HCT116 (cell line): ENCODE results near the gene CDC42EP5. TPM values are rescaled to one million over a fixed set of nuclear protein-coding genes. Genes with fewer than 3 reads are reported as not detected.

ENCODE experiments used
- ATAC-seq: fragments of 200-7000 bp; cut with Tn5 transposase; 2 replicates; pipeline ENCODE4 v1.9.1; 2020; ENCODE audit warnings: mild to moderate bottlenecking, moderate library complexity
- BruUV-seq: library from RNA; stranded (reverse); fragments of 400-500 nt; replicated peaks from 2 replicates; lab custom pipeline; 2021; lab: Mats Ljungman, UMichigan
- CTCF ChIA-PET: fragments of 300-600 bp; sonication (Branson Sonifier 250); formaldehyde crosslinking; loops from one replicate; lab custom pipeline; 2021; ENCODE audit warnings: antibody characterized with exemption; lab: Charles Lee
- POLR2A ChIA-PET: fragments of 300-600, 350-600 bp; sonication (Branson Sonifier 250); formaldehyde crosslinking; loops from one replicate; lab custom pipeline; 2021; ENCODE audit warnings: antibody characterized with exemption; lab: Charles Lee
- RAD21 ChIA-PET, 2 experiments: fragments of 300-600 bp; sonication (Branson Sonifier 250); formaldehyde crosslinking; loops; one replicate each; lab custom pipeline; 2023; ENCODE audit warnings: low total read pairs in 2 of 2; ENCODE audit not compliant: uncharacterized antibody in 2 of 2, unreplicated experiment in 2 of 2, low non-redundant PET in 1 of 2; lab: Charles Lee
- DNase-seq: peaks from one replicate; pipeline ENCODE4 v3.0.0-alpha.2; 2010; ENCODE audit warnings: low read depth, low spot score
- H2AFZ ChIP-seq: fragments of 200-600 bp; shearing (Covaris generic), sonication (generic); 2 replicates; pipeline ENCODE4 v1.6.1; 2017; ENCODE audit warnings: low read depth, mixed run types, mixed read lengths, antibody characterized with exemption, low read length; ENCODE audit not compliant: poor library complexity, severe bottlenecking
- H3K27ac ChIP-seq: 2 replicates; pipeline ENCODE4 v1.5.1; 2012; ENCODE audit warnings: low read depth, low read length
- H3K27me3 ChIP-seq: fragments of 200-600 bp; sonication (generic); 2 replicates; pipeline ENCODE4 v1.6.1; 2016; ENCODE audit warnings: mixed run types, low read length, mixed read lengths; ENCODE audit not compliant: insufficient read depth
- H3K36me3 ChIP-seq, 2 experiments: fragments of 200-500 bp in 1 of 2; fragments of 200-600 bp in 1 of 2; sonication (Bioruptor generic) in 1 of 2; sonication (generic) in 1 of 2; 2 replicates each; pipeline versions ENCODE4 v1.5.1 to v1.6.1; 2014 to 2016; ENCODE audit warnings: low read length in 2 of 2, inconsistent platforms in 1 of 2, mixed read lengths in 1 of 2, mixed run types in 1 of 2; ENCODE audit not compliant: insufficient read depth in 2 of 2, control insufficient read depth in 1 of 2
- H3K4me1 ChIP-seq, 2 experiments: fragments of 200-600 bp in 1 of 2; sonication (generic) in 1 of 2; 2 replicates each; pipeline versions ENCODE4 v1.5.1 to v1.6.1; 2012 to 2017; ENCODE audit warnings: low read length in 2 of 2, inconsistent platforms in 1 of 2, mild to moderate bottlenecking in 1 of 2, mixed read lengths in 1 of 2, mixed run types in 1 of 2, moderate library complexity in 1 of 2; ENCODE audit not compliant: insufficient read depth in 2 of 2, control insufficient read depth in 1 of 2
- H3K4me2 ChIP-seq: fragments of 200-600 bp; sonication (generic); 2 replicates; pipeline ENCODE4 v1.6.1; 2017; ENCODE audit warnings: mixed run types, low read length, mixed read lengths
- H3K4me3 ChIP-seq, 2 experiments: fragments of 200-600 bp in 1 of 2; sonication (generic) in 1 of 2; replicated peaks in 1 of 2; 2 replicates each; pipeline ENCODE4 v1.5.1; 2011 to 2016; ENCODE audit warnings: low read length in 2 of 2, control low read depth in 1 of 2, low read depth in 1 of 2, mild to moderate bottlenecking in 1 of 2, mixed read lengths in 1 of 2, mixed run types in 1 of 2
- H3K79me2 ChIP-seq: fragments of 200-600 bp; sonication (generic); 2 replicates; pipeline ENCODE4 v1.6.1; 2017; ENCODE audit warnings: mild to moderate bottlenecking, mixed run types, low read length, moderate library complexity, mixed read lengths; ENCODE audit not compliant: insufficient read depth
- H3K9ac ChIP-seq: fragments of 200-600 bp; sonication (generic); 2 replicates; pipeline ENCODE4 v1.6.1; 2016; ENCODE audit warnings: low read length, mixed read lengths
- H3K9me2 ChIP-seq: fragments of 200-600 bp; sonication (generic), shearing (Covaris generic); 2 replicates; pipeline ENCODE4 v1.6.1; 2017; ENCODE audit warnings: mixed run types, mild to moderate bottlenecking, moderate library complexity; ENCODE audit not compliant: insufficient read depth
- H3K9me3 ChIP-seq, 2 experiments: fragments of 200-500 bp in 1 of 2; fragments of 200-600 bp in 1 of 2; sonication (Bioruptor generic) in 1 of 2; sonication (generic) in 1 of 2; 2 replicates each; pipeline ENCODE4 v1.6.1; 2014 to 2017; ENCODE audit warnings: low read length in 2 of 2, mixed read lengths in 2 of 2, inconsistent platforms in 1 of 2, low read depth in 1 of 2, mild to moderate bottlenecking in 1 of 2, mixed run types in 1 of 2, moderate library complexity in 1 of 2; ENCODE audit not compliant: control insufficient read depth in 1 of 2, insufficient read depth in 1 of 2
- H4K20me1 ChIP-seq: fragments of 200-600 bp; sonication (generic), shearing (Covaris generic); 2 replicates; pipeline ENCODE4 v1.6.1; 2017; ENCODE audit warnings: mixed run types, mild to moderate bottlenecking, moderate library complexity; ENCODE audit not compliant: insufficient read depth
- CBX3 ChIP-seq: IDR thresholded peaks from 2 replicates; pipeline ENCODE4 v1.6.1; 2012; ENCODE audit warnings: low read depth
- FOSL1 ChIP-seq: IDR thresholded peaks from 2 replicates; pipeline ENCODE4 v1.6.1; 2012; ENCODE audit warnings: low read depth
- JUND ChIP-seq: IDR thresholded peaks from 2 replicates; pipeline ENCODE4 v1.6.1; 2012
- MAX ChIP-seq: IDR thresholded peaks from 2 replicates; pipeline ENCODE4 v1.6.1; 2012
- POLR2A ChIP-seq: IDR thresholded peaks from 2 replicates; pipeline ENCODE4 v1.7.0; 2011; ENCODE audit warnings: borderline replicate concordance; ENCODE audit not compliant: insufficient read depth, insufficient read length; ENCODE audit errors: extremely low read depth
- RAD21 ChIP-seq: IDR thresholded peaks from 2 replicates; pipeline ENCODE4 v1.6.1; 2012; ENCODE audit warnings: low read depth, mild to moderate bottlenecking
- REST ChIP-seq: IDR thresholded peaks from 2 replicates; pipeline ENCODE4 v1.6.1; 2012; ENCODE audit warnings: low read depth
- SIN3A ChIP-seq: IDR thresholded peaks from 2 replicates; pipeline ENCODE4 v1.6.1; 2012; ENCODE audit warnings: low read depth
- TCF7L2 ChIP-seq: IDR thresholded peaks from 2 replicates; pipeline ENCODE4 v1.7.0; 2011; ENCODE audit warnings: borderline replicate concordance, inconsistent platforms; ENCODE audit not compliant: insufficient read depth, insufficient read length; ENCODE audit errors: extremely low read depth
- YY1 ChIP-seq: IDR thresholded peaks from 2 replicates; pipeline ENCODE4 v1.6.1; 2011; ENCODE audit warnings: low read length, low read depth, moderate library complexity, mild to moderate bottlenecking; ENCODE audit not compliant: insufficient replicate concordance; ENCODE audit errors: extremely low read depth
- intact Hi-C: fragments of 100-400 bp; cut with micrococcal nuclease; formaldehyde crosslinking; loops from 2 replicates; pipeline ENCODE4 v1.10.0; 2022
- total RNA-seq: library from RNA; stranded (reverse); gene quantifications from one replicate; pipeline ENCODE4 v1.2.1, GENCODE V29; 2021; ENCODE audit not compliant: unreplicated experiment
- TF ChIP-seq, protein P1 (sequence below), 3 experiments: fragments of 200-600 bp in 1 of 3; sonication (generic) in 1 of 3; IDR thresholded peaks in 2 of 3; conservative IDR thresholded peaks in 1 of 3; 2 replicates each; pipeline ENCODE4 v1.5.1; 2012 to 2017; ENCODE audit warnings: low read depth in 2 of 3, low read length in 2 of 3, antibody characterized with exemption in 1 of 3, borderline replicate concordance in 1 of 3, control low read depth in 1 of 3, mild to moderate bottlenecking in 1 of 3, mixed read lengths in 1 of 3, mixed run types in 1 of 3, moderate library complexity in 1 of 3; ENCODE audit not compliant: insufficient read depth in 1 of 3
- TF ChIP-seq, protein P2 (sequence below): IDR thresholded peaks from 2 replicates; pipeline ENCODE4 v1.6.1; 2011; ENCODE audit warnings: mild to moderate bottlenecking, low read length, moderate library complexity; ENCODE audit not compliant: insufficient replicate concordance; ENCODE audit errors: extremely low read depth

Gene CDC42EP5
- total RNA-seq, 1 experiment from 2014 or later = 0.64 TPM

DNA sequence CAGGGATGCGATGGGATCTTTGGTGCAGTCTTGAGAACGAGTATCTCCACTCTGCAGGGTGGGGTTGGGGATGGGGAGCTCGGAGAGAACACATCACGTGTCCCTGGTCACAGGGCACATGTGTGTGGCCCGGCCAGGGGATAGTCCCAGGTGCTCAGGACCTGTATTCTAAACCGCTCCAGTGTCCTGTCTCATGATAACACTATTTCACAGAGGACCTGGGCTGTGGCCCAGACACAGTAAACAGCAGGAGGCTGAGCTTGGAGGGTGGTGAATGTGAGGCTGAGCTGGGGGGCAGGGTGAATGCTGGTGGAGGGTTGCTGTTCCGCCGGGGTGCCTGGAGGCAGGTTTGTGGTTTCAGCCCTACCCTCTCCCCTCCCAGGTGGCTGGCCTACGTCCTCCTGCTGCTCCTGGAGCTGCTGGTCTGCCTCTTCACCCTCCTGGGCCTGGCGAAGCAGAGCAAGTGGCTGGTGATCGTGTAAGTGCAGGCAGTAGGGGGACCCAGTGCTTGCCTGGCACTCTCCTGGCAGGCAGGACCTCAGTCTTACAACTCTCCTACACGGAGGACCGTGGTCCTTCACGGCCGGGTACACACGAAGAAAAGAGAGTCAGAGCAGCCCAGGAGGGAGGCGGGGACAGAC, 46.7 kb downstream of the CDC42EP5 start:
- Histone ChIP-seq H4K20me1 (no peaks in the 10 kb centered on the region), H3K4me1 (peaks cover 12 to 16% of the 10 kb centered on the region in 2 experiments), H3K36me3 (no peaks in the 10 kb centered on the region), H3K9ac (no peak overlapping the region)
- TF ChIP-seq POLR2A = no peak
- TF ChIP-seq, protein P1, sequence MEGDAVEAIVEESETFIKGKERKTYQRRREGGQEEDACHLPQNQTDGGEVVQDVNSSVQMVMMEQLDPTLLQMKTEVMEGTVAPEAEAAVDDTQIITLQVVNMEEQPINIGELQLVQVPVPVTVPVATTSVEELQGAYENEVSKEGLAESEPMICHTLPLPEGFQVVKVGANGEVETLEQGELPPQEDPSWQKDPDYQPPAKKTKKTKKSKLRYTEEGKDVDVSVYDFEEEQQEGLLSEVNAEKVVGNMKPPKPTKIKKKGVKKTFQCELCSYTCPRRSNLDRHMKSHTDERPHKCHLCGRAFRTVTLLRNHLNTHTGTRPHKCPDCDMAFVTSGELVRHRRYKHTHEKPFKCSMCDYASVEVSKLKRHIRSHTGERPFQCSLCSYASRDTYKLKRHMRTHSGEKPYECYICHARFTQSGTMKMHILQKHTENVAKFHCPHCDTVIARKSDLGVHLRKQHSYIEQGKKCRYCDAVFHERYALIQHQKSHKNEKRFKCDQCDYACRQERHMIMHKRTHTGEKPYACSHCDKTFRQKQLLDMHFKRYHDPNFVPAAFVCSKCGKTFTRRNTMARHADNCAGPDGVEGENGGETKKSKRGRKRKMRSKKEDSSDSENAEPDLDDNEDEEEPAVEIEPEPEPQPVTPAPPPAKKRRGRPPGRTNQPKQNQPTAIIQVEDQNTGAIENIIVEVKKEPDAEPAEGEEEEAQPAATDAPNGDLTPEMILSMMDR (IDR thresholded peaks at IDR 0.05 in 2 of 3, conservative IDR thresholded peaks at IDR 0.05 in 1 of 3; ENCODE audit: borderline replicate concordance in 1 of 3, insufficient read depth in 1 of 3, low read depth in 2 of 3, low read length in 2 of 3) = no peak
- TF ChIP-seq TCF7L2 = no peak
- TF ChIP-seq JUND = no peak
- TF ChIP-seq RAD21 = no peak
- no peak for TF ChIP-seq YY1
- TF ChIP-seq CBX3 = no peak
- TF ChIP-seq REST = no peak
- no peak for TF ChIP-seq FOSL1
- TF ChIP-seq SIN3A = no peak
- no peak for TF ChIP-seq MAX
- TF ChIP-seq, protein P2, sequence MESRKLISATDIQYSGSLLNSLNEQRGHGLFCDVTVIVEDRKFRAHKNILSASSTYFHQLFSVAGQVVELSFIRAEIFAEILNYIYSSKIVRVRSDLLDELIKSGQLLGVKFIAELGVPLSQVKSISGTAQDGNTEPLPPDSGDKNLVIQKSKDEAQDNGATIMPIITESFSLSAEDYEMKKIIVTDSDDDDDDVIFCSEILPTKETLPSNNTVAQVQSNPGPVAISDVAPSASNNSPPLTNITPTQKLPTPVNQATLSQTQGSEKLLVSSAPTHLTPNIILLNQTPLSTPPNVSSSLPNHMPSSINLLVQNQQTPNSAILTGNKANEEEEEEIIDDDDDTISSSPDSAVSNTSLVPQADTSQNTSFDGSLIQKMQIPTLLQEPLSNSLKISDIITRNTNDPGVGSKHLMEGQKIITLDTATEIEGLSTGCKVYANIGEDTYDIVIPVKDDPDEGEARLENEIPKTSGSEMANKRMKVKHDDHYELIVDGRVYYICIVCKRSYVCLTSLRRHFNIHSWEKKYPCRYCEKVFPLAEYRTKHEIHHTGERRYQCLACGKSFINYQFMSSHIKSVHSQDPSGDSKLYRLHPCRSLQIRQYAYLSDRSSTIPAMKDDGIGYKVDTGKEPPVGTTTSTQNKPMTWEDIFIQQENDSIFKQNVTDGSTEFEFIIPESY = no peak
- TF ChIP-seq, all 23 proteins: peak for 0
- ChIA-PET POLR2A (no interaction called here), RAD21 (no interaction called here), CTCF (no interaction called here)
- no TSS peak for BruUV-seq
- Histone ChIP-seq H3K27me3 (no peaks in the 10 kb centered on the region), H3K4me2 (no peak overlapping the region), H3K9me2 (no peaks in the 10 kb centered on the region), H2AFZ (no peak overlapping the region), H3K79me2 (no peaks in the 10 kb centered on the region), H3K9me3 (no peaks in the 10 kb centered on the region), H3K27ac (no peak overlapping the region), H3K4me3 (no peak overlapping the region)
- intact Hi-C loops = no loop called here
- ATAC-seq = no peak
- no peak for DNase-seq
